ENCODE measurements around the gene TNXB. TPM values are rescaled to one million over a fixed set of nuclear protein-coding genes. Genes with fewer than 3 reads are reported as not detected.

Gene TNXB
- total and polyA plus RNA-seq, 9 donors: 13.3 to 334 (median 146) TPM

DNA sequence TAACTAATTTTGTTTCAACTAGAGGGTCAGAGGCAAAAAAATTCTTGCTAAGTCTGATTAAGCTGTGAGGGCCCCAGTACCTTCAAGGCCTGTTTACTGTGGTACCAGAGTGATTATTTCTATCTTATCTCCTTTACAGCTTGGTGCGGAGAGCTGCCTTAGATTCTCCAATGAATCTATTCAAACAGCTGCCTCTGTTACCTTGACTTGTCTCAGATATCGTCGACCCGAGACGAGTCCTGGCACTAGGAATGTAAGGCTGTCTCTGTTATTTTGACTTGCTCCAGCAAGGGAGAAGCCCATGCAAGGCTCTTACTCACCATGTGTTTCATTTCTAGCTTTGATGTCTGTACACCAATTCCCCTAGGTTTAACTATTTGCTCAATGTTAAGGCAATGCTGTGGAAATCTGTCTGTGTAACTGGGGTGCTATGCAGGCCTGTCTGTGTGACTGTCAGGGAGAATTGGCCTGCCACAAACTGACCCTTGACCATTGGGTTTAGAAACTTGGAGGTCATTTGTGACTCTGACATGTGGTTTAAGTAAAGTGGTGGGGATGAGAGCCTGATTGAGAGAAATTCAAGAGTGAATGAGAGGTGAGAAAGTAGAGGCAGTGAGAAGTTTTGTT, 31.4 kb upstream of the TNXB start:
- intact Hi-C loops (cut with DNase I): no loop called here
- H3K27me3 ChIP-seq: no peaks in the 10 kb centered on the region
- H3K4me3 ChIP-seq: no peak overlapping the region
- no peaks in the 10 kb centered on the region for H3K36me3 ChIP-seq
- TF ChIP-seq, protein P1, sequence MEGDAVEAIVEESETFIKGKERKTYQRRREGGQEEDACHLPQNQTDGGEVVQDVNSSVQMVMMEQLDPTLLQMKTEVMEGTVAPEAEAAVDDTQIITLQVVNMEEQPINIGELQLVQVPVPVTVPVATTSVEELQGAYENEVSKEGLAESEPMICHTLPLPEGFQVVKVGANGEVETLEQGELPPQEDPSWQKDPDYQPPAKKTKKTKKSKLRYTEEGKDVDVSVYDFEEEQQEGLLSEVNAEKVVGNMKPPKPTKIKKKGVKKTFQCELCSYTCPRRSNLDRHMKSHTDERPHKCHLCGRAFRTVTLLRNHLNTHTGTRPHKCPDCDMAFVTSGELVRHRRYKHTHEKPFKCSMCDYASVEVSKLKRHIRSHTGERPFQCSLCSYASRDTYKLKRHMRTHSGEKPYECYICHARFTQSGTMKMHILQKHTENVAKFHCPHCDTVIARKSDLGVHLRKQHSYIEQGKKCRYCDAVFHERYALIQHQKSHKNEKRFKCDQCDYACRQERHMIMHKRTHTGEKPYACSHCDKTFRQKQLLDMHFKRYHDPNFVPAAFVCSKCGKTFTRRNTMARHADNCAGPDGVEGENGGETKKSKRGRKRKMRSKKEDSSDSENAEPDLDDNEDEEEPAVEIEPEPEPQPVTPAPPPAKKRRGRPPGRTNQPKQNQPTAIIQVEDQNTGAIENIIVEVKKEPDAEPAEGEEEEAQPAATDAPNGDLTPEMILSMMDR (IDR thresholded peaks at IDR 0.05): no peak
- TF ChIP-seq POLR2A (IDR thresholded peaks at IDR 0.05) (no peak), EP300 (IDR thresholded peaks at IDR 0.05) (no peak)
- H3K4me1 ChIP-seq (ENCODE audit: insufficient read depth): peaks cover 15% of the 10 kb centered on the region
- H3K27ac ChIP-seq: peak overlapping the region; percentile 37 to 84
- peak in 1 of 5 donors; percentile 48 for DNase-seq
- 6 to 15% (median 12%) methylated on average over 5 of the region's 5 CpGs for WGBS, 3 donors
- no peaks in the 10 kb centered on the region for H3K9me3 ChIP-seq

DNA sequence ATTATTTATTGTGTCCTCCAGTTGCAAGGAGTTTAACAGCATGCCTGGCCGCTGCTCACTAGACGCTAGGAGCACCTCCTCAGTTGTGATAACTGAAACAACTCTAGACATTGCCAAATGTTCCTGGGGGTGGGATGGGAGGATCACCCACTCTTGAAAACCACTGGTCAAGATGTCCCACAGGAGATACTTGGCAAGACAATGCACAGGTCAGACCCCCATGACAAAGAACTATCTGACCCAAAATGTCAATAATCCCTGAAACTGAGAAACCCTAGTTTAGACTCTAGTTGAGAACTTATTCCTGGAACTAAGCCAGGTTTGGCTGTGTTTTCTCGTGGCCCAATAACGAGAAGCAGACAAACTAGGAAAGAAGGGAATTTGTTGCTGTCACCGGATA, 30.5 kb upstream of the TNXB start:
- DNase-seq: peak in 3 of 5 donors; percentile 55 to 58 (median 58)
- H3K4me3 ChIP-seq: no peak overlapping the region
- H3K27me3 ChIP-seq: no peaks in the 10 kb centered on the region
- 8 to 17% (median 16%) methylated on average over 5 of the region's 5 CpGs for WGBS, 3 donors
- TF ChIP-seq POLR2A (IDR thresholded peaks at IDR 0.05): no peak
- H3K4me1 ChIP-seq (ENCODE audit: insufficient read depth): peaks cover 15% of the 10 kb centered on the region
- H3K27ac ChIP-seq: peak overlapping the region; percentile 37 to 84
- no peaks in the 10 kb centered on the region for H3K9me3 ChIP-seq
- H3K36me3 ChIP-seq: no peaks in the 10 kb centered on the region
- intact Hi-C loops (cut with DNase I): no loop called here

DNA sequence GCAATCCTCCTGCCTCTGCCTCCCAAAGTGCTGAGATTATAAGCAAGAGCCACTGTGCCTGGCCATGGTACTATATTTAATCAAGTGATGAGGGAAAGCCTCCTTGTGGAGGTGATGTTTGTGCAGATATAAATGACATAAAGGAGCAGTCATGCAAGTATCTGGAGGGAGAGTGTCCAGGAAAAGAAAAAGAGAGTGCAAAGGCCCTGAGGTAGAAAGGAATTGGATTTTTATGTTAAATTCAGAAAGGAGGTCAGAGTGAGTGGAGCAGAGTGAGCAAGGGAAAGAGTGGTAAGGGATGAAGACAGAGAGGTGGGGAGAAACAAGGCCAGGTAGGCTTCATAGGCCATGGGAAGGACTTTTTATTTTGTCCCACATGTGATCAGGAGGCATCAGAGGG, 28.3 kb upstream of the TNXB start:
- no peaks in the 10 kb centered on the region for H3K9me3 ChIP-seq
- no peaks in the 10 kb centered on the region for H3K27me3 ChIP-seq
- peak overlapping the region in 1 of 2 donors; percentile 43 for H3K27ac ChIP-seq
- no peak for DNase-seq
- H3K4me1 ChIP-seq (ENCODE audit: insufficient read depth): peaks cover 15% of the 10 kb centered on the region
- H3K4me3 ChIP-seq: no peak overlapping the region
- TF ChIP-seq, protein P1 (IDR thresholded peaks at IDR 0.05): no peak
- TF ChIP-seq EP300 (IDR thresholded peaks at IDR 0.05) (no peak), POLR2A (IDR thresholded peaks at IDR 0.05) (no peak)
- intact Hi-C loops (cut with DNase I): no loop called here
- H3K36me3 ChIP-seq: no peaks in the 10 kb centered on the region

DNA sequence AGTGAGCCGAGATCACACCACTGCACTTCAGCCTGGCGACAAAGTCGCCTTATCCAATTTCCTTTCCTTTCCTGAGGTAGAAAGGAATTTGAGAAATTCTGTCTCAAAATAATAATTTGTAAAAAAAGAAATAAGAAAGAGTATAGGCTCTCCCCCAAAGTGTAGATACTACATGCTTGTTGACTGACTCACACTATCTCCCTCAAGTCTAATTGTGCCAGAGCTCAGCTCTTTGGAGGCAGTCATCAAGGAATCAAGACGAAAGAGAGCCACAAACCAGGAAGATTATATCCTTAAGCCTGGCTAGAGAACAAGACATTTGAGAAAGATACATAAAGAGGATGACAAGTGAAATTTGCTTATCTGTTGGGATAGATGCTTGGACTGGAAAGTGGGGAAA, 24.6 kb upstream of the TNXB start:
- no peak for DNase-seq
- TF ChIP-seq POLR2A (IDR thresholded peaks at IDR 0.05) (no peak), EP300 (IDR thresholded peaks at IDR 0.05) (no peak)
- TF ChIP-seq, protein P1 (IDR thresholded peaks at IDR 0.05): no peak
- Histone ChIP-seq H3K9me3 (no peaks in the 10 kb centered on the region), H3K27ac (no peak overlapping the region), H3K4me1 (ENCODE audit: insufficient read depth) (peaks cover 10% of the 10 kb centered on the region), H3K27me3 (no peaks in the 10 kb centered on the region), H3K36me3 (no peaks in the 10 kb centered on the region), H3K4me3 (no peak overlapping the region)
- 36 to 70% (median 67%) methylated on average over 4 of the region's 4 CpGs for WGBS, 3 donors
- intact Hi-C loops (cut with DNase I): no loop called here

DNA sequence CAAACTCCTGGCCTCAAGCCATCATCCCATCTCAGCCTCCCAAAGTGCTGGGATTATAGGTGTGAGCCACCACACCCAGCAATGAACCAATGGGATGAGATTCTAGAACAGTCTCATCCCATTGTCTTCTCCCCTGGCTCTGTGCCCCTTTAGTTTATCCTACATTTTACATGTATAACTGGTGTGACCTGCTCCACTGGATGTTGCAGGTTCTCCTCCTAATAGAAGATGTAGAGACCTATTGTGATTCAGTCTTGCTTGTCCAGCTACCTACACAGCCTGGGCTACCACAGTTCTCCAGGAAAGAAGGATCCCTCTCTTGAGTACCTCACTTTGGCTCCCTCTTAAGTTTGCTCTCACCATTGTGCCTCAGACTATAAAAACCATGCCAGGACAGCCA, 23.0 kb upstream of the TNXB start:
- no peak for TF ChIP-seq POLR2A (IDR thresholded peaks at IDR 0.05)
- TF ChIP-seq, protein P1 (IDR thresholded peaks at IDR 0.05): no peak
- no peak for TF ChIP-seq EP300 (IDR thresholded peaks at IDR 0.05)
- Histone ChIP-seq H3K4me1 (ENCODE audit: insufficient read depth) (peaks cover 14% of the 10 kb centered on the region), H3K4me3 (no peak overlapping the region), H3K27me3 (no peaks in the 10 kb centered on the region), H3K27ac (no peak overlapping the region), H3K9me3 (no peaks in the 10 kb centered on the region), H3K36me3 (no peaks in the 10 kb centered on the region)
- intact Hi-C loops (cut with DNase I): no loop called here
- DNase-seq: no peak
